ENCODE measurements around the gene CFAP65. TPM values are rescaled to one million over a fixed set of nuclear protein-coding genes. Genes with fewer than 3 reads are reported as not detected.

CFAP65 gene
- total and polyA plus RNA-seq, 2 of the 13 experiments (the other 11 are each of a cell fraction or from before 2014, with no cell fraction given), result 0.05 TPM; not detected in 1

GRCh38 chr2:218981881-218982585, 59.3 kb downstream of the CFAP65 start (continued):
- no peak for TF ChIP-seq SMARCC2 (IDR thresholded peaks at IDR 0.05)
- TF ChIP-seq, protein P1, sequence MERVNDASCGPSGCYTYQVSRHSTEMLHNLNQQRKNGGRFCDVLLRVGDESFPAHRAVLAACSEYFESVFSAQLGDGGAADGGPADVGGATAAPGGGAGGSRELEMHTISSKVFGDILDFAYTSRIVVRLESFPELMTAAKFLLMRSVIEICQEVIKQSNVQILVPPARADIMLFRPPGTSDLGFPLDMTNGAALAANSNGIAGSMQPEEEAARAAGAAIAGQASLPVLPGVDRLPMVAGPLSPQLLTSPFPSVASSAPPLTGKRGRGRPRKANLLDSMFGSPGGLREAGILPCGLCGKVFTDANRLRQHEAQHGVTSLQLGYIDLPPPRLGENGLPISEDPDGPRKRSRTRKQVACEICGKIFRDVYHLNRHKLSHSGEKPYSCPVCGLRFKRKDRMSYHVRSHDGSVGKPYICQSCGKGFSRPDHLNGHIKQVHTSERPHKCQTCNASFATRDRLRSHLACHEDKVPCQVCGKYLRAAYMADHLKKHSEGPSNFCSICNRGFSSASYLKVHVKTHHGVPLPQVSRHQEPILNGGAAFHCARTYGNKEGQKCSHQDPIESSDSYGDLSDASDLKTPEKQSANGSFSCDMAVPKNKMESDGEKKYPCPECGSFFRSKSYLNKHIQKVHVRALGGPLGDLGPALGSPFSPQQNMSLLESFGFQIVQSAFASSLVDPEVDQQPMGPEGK (CRISPR knock-in tag; IDR thresholded peaks at IDR 0.05), result no peak
- TF ChIP-seq LCORL (IDR thresholded peaks at IDR 0.05), result no peak
- no peak for TF ChIP-seq LCORL (CRISPR knock-in tag; IDR thresholded peaks at IDR 0.05)
- TF ChIP-seq PRMT3 (CRISPR knock-in tag; IDR thresholded peaks at IDR 0.05; ENCODE audit: borderline replicate concordance, low read depth), result 0 out of 2 replicates have a peak, but pooled peaks have one; percentile 20
- no peak for TF ChIP-seq ZSCAN25 (CRISPR knock-in tag; IDR thresholded peaks at IDR 0.05)
- no peak for TF ChIP-seq ZNF33A (CRISPR knock-in tag; IDR thresholded peaks at IDR 0.05; ENCODE audit: borderline replicate concordance)

DNA sequence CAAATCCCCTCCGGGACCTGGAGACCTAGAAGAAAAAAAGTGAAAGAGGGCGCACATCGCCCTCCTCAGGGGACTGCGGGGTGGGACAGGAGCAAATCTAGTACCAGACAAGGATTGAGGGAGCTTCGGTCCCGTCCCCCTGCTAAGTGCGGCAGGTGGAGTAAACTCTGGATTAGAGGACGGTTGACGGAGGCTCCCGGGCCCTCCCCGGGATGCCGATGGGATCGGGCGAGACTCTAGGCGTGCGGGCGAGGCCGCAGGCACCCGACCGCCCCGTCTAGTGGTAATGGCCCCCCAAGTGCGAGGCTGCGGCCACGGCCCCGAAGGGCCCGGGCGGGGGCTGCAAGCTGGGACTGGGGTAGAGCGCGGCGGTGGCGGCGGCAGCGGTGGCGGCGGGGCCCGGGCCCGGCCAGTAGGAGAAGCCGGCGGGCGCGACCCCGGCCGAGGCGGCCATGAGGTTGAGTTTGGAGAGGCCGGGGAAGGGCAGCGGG, 59.9 kb downstream of the CFAP65 start:
- TF ChIP-seq ZNF777 (CRISPR knock-in tag; IDR thresholded peaks at IDR 0.05) (peak; percentile 54; the same call in 1 of the 2 replicates), PRMT3 (CRISPR knock-in tag; IDR thresholded peaks at IDR 0.05; ENCODE audit: borderline replicate concordance, low read depth) (0 out of 2 replicates have a peak, but pooled peaks have one; percentile 20), EZH2 (conservative IDR thresholded peaks at IDR 0.05; ENCODE audit: low read depth, low read length) (peak; percentile 83; the same call in 1 of the 2 replicates), NR0B2 (CRISPR knock-in tag; IDR thresholded peaks at IDR 0.05) (no peak), ZFY (CRISPR knock-in tag; IDR thresholded peaks at IDR 0.05) (0 out of 2 replicates have a peak, but pooled peaks have one; percentile 20)
- BruUV-seq (replicated peaks), result no TSS peak
- Histone ChIP-seq H3K4me1 (ENCODE audit: insufficient read depth, low read length) (peaks cover 11% of the 10 kb centered on the region; the same call in 1 of the 2 replicates), H3K4me2 (ENCODE audit: low read depth, low read length) (peak overlapping the region; percentile 25), H3K9ac (ENCODE audit: insufficient read depth, low read depth, low read length) (no peak overlapping the region), H3K27me3 (ENCODE audit: control insufficient read depth in 1 of 2, insufficient read depth in 2 of 2, low read length in 2 of 2) (peaks cover 31 to 76% of the 10 kb centered on the region in 2 experiments), H3K27ac (ENCODE audit: extremely low read length, insufficient read depth, low read length) (no peak overlapping the region), H3K4me3 (replicated peaks in 1 of 3; ENCODE audit: insufficient read depth in 1 of 3, low read depth in 2 of 3, low read length in 3 of 3) (peak overlapping the region in 1 of 3 experiments; percentile 2; a peak in 1 of 6 replicates), H3K36me3 (replicated peaks in 1 of 2; ENCODE audit: control insufficient read depth in 1 of 2, insufficient read depth in 2 of 2, low read length in 2 of 2) (no peaks in the 10 kb centered on the region), H3K9me3 (ENCODE audit: low read length) (no peaks in the 10 kb centered on the region), H2AFZ (ENCODE audit: low read length) (no peak overlapping the region), H3K79me2 (ENCODE audit: insufficient read depth, low read length) (no peaks in the 10 kb centered on the region), H4K20me1 (ENCODE audit: insufficient read depth, low read length) (peaks cover 10% of the 10 kb centered on the region; the same call in 1 of the 2 replicates)
- ATAC-seq (peak; percentile 2; the same call in 1 of the 3 replicates), DNase-seq (ENCODE audit: low spot score) (no peak), FAIRE-seq (no peak)
- WGBS (ENCODE audit: low lambda C conversion rate), result 16% methylated on average over 8 of the region's 46 CpGs
- in situ Hi-C loops (cut with HindIII; ENCODE audit: extremely low pct_ligation_motif_present, low pct_unique_long_range_greater_than_20kb) (no loop called here), intact Hi-C loops (cut with micrococcal nuclease; ENCODE audit: unreplicated experiment) (loop anchor here (10.0 kb wide), 1 partner anchor 117 kb away; no protein-coding TSS in a partner anchor)
- CTCF ChIA-PET (ENCODE audit: low intra/inter-chr PET ratio, low total read pairs), result no interaction called here
- POLR2A ChIA-PET, result no interaction called here

All from HepG2 (cell line).